Cardiac fibroblast (primary cell): ENCODE results near the gene IPO5.

Experiments
- DNase-seq, 2 donors: peaks; one replicate each; pipeline versions ENCODE4 v3.0.0 to v3.0.0-alpha.2; 2010; ENCODE audit warnings: low read depth in 2 of 2
- H3K4me3 ChIP-seq, 2 donors: replicated peaks in 1 of 2; 1 replicate in 1 of 2; 2 replicates in 1 of 2; pipeline ENCODE4 v1.5.1; 2011; ENCODE audit warnings: low read depth in 2 of 2, low read length in 2 of 2, mild to moderate bottlenecking in 2 of 2, moderate library complexity in 1 of 2
- TF ChIP-seq, protein P1 (sequence below): IDR thresholded peaks from one replicate; pipeline ENCODE4 v1.5.1; 2011; ENCODE audit warnings: low read depth, mild to moderate bottlenecking, low read length, inconsistent platforms

Gene IPO5

DNA sequence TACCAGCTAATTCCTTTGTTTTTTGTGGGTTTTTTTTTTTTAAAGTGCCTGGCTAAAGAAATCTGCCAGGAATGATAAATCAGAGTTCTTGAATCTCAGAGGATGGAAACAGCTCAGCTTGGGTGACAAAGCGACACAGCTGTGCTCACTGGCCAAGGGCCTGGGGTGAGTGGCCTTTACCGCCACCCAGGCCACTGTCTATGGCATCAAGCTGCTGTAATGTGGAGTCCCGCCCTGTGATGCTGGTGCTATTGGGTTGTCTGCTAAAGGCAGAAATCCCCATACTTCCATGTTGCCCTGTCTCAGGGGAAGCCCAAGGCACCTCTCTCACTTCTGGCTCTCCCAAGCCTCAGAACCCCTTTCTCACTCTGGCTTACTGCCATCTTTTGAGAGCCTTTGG lies 106.8 kb downstream of the IPO5 start:
- H3K4me3 ChIP-seq: no peak overlapping the region
- peak in 1 of 2 donors; percentile 19 for DNase-seq
- TF ChIP-seq, protein P1, sequence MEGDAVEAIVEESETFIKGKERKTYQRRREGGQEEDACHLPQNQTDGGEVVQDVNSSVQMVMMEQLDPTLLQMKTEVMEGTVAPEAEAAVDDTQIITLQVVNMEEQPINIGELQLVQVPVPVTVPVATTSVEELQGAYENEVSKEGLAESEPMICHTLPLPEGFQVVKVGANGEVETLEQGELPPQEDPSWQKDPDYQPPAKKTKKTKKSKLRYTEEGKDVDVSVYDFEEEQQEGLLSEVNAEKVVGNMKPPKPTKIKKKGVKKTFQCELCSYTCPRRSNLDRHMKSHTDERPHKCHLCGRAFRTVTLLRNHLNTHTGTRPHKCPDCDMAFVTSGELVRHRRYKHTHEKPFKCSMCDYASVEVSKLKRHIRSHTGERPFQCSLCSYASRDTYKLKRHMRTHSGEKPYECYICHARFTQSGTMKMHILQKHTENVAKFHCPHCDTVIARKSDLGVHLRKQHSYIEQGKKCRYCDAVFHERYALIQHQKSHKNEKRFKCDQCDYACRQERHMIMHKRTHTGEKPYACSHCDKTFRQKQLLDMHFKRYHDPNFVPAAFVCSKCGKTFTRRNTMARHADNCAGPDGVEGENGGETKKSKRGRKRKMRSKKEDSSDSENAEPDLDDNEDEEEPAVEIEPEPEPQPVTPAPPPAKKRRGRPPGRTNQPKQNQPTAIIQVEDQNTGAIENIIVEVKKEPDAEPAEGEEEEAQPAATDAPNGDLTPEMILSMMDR: no peak

DNA sequence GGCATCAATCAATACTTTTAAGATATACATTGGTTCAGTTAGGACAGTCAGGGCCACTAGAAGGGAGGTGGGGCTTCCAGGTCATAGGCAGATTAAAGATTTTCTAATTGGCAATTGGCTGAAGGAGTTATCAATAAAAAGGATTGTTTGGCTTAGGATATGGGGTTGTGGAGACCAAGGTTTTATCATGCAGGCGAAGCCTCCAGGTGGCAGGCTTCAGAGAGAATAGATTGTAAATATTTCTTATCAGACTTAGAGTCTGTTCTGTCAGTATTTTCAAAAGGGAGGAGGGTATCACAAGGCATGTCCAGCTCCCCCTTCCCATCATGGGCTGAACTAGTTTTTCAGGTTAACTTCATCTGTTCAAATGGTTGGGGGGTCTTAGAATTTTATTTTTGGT lies 112.0 kb downstream of the IPO5 start:
- TF ChIP-seq, protein P1: no peak
- DNase-seq: no peak
- H3K4me3 ChIP-seq: no peak overlapping the region

DNA sequence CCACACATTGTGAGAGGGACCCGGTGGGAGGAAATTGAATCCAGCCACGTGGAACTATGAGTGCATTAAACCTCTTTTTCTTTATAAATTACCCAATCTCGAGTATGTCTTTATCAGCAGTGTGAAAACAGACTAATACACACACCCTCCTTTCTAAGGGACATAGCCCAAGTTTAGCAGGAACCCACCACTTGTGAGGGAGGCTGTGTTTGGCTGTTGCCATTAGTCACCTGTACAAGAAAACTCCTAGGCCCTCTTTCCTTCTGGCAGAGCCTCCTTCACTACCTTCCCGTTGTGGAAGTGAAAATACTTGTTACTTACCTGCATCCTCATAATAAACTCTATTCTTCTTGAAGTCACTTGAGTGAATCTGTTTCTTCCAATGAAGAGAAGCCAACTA lies 113.2 kb downstream of the IPO5 start:
- no peak for DNase-seq
- H3K4me3 ChIP-seq: no peak overlapping the region
- TF ChIP-seq, protein P1: no peak

DNA sequence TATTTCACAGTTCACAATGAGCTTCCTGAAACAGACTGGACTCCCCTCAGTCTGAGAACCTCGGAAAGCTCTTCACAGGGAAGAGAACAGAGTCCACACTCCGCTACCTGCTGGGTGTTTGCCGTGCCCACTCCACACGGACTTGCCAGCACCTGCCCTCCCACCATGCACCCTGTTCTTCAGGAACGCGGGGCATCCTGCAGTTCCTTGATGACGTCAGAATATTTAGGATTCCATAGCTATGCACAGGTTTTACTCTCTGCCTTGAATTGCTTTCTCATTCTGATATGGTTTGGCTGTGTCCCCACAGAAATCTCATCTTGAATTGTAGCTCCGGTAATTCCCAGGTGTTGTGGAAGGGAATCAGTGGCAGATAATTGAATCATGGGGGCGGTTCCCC lies 115.0 kb downstream of the IPO5 start:
- no peak overlapping the region for H3K4me3 ChIP-seq
- TF ChIP-seq, protein P1: no peak
- no peak for DNase-seq

DNA sequence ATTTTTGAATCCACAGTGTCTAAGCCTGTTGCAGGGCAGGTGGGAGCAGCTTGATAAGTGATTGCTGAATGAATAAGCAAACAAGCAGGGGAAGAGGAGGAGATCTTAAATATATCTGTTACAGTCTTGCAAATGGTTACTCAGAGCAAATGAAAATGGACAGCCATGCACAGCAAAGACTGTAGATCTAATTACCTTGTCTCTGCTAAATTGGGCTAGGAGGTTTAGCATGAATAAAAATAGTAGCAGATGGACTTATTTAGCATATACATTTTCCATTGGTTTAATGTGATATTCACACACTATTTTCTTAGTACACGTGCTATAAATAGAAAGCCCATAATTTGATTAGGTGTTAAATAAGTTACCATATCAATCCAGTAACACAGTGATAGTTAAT lies 116.5 kb downstream of the IPO5 start:
- no peak for DNase-seq
- TF ChIP-seq, protein P1: no peak

DNA sequence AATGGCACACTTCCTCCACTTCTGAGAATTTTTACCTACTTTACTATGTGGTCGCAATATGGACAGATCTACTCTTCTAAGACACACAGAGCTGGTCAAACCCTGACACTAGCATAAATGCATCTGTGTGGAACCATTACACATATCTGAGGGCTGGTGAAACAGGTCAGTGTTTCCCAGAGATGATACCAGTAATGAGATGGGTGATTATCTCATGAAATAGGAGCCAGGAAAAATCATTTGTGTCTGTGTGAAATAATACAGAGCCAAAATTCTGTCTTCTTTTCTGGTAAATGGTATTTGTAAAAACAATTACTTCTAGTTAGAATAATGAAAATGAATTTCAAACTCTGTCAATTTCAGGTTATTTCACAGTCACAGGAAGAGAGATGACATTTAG lies 117.8 kb downstream of the IPO5 start:
- TF ChIP-seq, protein P1: no peak
- H3K4me3 ChIP-seq: no peak overlapping the region
- no peak for DNase-seq

More for the DNA sequence above, 116.5 kb downstream of the IPO5 start:
- no peak overlapping the region for H3K4me3 ChIP-seq

DNA sequence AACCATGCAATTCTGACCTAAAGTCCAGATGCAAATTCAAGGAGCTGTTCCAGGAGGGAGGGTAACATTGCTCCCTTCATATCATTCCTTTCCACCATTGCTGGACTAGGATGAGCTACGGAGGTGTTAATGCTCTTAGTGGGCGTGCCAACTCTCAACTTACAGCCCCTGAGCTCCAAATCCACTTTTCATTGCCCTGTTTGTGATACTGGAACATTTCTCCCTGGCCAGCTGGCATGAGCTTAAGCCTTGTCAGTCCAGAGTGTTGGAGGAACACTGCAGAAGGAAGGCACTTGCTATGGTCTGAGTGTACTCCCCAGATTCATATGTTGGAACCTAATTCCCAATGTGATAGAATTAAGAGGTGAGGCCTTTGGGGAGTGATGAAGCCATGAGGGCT lies 119.0 kb downstream of the IPO5 start:
- DNase-seq: no peak
- TF ChIP-seq, protein P1: no peak
- no peak overlapping the region for H3K4me3 ChIP-seq
